Activated CD4-positive, alpha-beta memory T cell treated with anti-CD3 and anti-CD28 coated beads for 36 hours (primary cell): Measurements from ENCODE around the gene ACTL7B. TPM values are rescaled to one million over a fixed set of nuclear protein-coding genes. Genes with fewer than 3 reads are reported as not detected.

Source experiments
- CTCF ChIA-PET: fragments of 350-600 bp; sonication (Branson Sonifier 250); formaldehyde crosslinking; loops from one replicate; lab custom pipeline; 2021; ENCODE audit warnings: antibody characterized with exemption, inconsistent platforms; lab: Charles Lee
- POLR2A ChIA-PET: fragments of 350-600 bp; sonication (Branson Sonifier 250); formaldehyde crosslinking; loops from one replicate; lab custom pipeline; 2021; ENCODE audit warnings: antibody characterized with exemption; lab: Charles Lee
- DNase-seq: peaks from one replicate; pipeline ENCODE4 v3.0.0-alpha.2; 2020
- H3K27ac Mint-ChIP-seq: one replicate; pipeline ENCODE4 v1.8.0; 2021; ENCODE audit warnings: mixed read lengths
- H3K27me3 Mint-ChIP-seq: one replicate; pipeline ENCODE4 v1.8.0; 2021; ENCODE audit warnings: mixed read lengths
- H3K36me3 Mint-ChIP-seq: one replicate; pipeline ENCODE4 v1.8.0; 2021; ENCODE audit warnings: mixed read lengths
- H3K4me1 Mint-ChIP-seq: one replicate; pipeline ENCODE4 v1.8.0; 2021; ENCODE audit warnings: low read depth, mixed read lengths
- H3K4me3 Mint-ChIP-seq: one replicate; pipeline ENCODE4 v1.8.0; 2021; ENCODE audit warnings: mild to moderate bottlenecking, mixed read lengths
- H3K9me3 Mint-ChIP-seq: one replicate; pipeline ENCODE4 v1.8.0; 2021; ENCODE audit warnings: mixed read lengths
- intact Hi-C: fragments of 100-400 bp; cut with micrococcal nuclease; formaldehyde crosslinking; loops from one replicate; pipeline ENCODE4 v1.15.1; 2023
- total RNA-seq, 2 experiments: library from RNA; stranded (reverse); gene quantifications; one replicate each; pipeline ENCODE4 v1.2.3, GENCODE V29; 2021

ACTL7B gene
- total RNA-seq, 2 experiments from 2014 or later, result not detected

DNA sequence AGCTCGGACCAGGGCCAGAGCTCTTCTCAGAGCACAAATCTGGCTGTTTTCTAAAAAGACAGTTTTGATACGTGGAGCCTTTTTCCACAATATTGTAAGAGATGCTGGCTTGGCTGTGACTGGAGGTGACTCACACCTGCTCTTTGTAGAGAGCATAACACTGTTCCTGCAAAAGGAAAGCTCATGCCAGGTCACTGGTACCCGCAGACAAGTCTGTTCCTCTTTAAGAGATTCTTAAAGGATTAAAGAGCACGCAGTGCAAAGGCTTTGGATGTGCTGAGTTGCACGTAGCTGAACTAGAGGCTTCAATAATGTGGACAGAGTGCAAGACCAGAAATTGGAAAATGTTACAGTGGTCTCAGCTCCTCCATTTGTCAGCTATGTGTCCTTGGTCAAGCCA, 19.0 kb downstream of the ACTL7B start:
- intact Hi-C loops, result no loop called here
- no peaks in the 10 kb centered on the region for H3K36me3 Mint-ChIP-seq
- POLR2A ChIA-PET, result no interaction called here
- peaks cover 4% of the 10 kb centered on the region for H3K4me1 Mint-ChIP-seq
- H3K4me3 Mint-ChIP-seq, result no peak overlapping the region
- H3K9me3 Mint-ChIP-seq, result no peaks in the 10 kb centered on the region
- no peak overlapping the region for H3K27ac Mint-ChIP-seq
- H3K27me3 Mint-ChIP-seq, result peaks cover 4% of the 10 kb centered on the region
- DNase-seq, result no peak
- CTCF ChIA-PET, result interaction anchor here (1.2 kb wide), 1 partner anchor 8 kb away, joined by 3 read pairs; no protein-coding TSS in a partner anchor

DNA sequence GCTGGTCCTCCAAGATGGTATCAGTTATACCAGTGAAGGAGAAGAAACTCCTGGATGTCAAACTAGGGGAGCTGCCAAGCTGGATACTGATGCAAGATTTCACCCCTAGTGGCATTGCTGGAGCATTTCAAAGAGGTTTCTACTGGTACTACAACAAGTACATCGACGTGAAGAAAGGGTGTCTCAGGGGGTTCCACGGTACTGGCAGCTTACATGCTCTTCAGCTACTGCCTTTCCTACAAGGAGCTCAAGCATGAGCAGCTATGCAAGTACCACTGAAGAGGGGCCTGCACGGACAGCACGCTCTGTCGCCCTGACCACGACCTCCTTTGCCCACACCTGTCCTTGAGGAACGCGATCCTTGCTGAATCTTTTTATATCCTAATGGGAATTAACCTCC, 19.5 kb downstream of the ACTL7B start:
- Mint-ChIP-seq H3K36me3 (no peaks in the 10 kb centered on the region), H3K27ac (no peak overlapping the region), H3K4me1 (peaks cover 4% of the 10 kb centered on the region), H3K27me3 (peaks cover 4% of the 10 kb centered on the region), H3K9me3 (no peaks in the 10 kb centered on the region), H3K4me3 (no peak overlapping the region)
- intact Hi-C loops, result no loop called here
- ChIA-PET CTCF (interaction anchor here (1.2 kb wide), 1 partner anchor 8 kb away, joined by 3 read pairs; no protein-coding TSS in a partner anchor), POLR2A (no interaction called here)
- DNase-seq, result no peak

DNA sequence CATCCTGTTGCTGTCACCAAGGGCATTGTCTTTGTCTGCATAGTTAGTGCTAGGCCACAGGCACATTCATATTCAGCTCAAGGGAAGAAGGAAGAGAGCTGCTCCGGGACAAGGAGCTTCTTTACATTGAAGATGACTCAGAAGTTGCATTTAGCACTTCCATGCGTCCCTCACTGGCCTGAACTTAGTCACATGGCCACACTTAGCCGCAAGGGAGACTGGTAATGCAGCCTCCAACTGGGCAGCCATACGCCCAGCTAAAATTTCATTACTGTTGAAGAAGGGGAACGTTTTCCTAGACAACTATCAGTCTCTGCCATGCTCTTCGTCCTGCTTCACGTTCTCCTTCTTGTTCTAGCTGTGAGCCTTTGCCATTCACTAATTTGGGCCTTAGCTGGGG, 20.0 kb downstream of the ACTL7B start:
- DNase-seq, result no peak
- no peak overlapping the region for H3K4me3 Mint-ChIP-seq
- POLR2A ChIA-PET, result no interaction called here
- no peaks in the 10 kb centered on the region for H3K9me3 Mint-ChIP-seq
- H3K27me3 Mint-ChIP-seq, result peaks cover 4% of the 10 kb centered on the region
- CTCF ChIA-PET, result interaction anchor here (1.2 kb wide), 1 partner anchor 9 kb away, joined by 3 read pairs; no protein-coding TSS in a partner anchor
- intact Hi-C loops, result no loop called here
- H3K4me1 Mint-ChIP-seq, result peaks cover 4% of the 10 kb centered on the region
- no peak overlapping the region for H3K27ac Mint-ChIP-seq
- no peaks in the 10 kb centered on the region for H3K36me3 Mint-ChIP-seq

DNA sequence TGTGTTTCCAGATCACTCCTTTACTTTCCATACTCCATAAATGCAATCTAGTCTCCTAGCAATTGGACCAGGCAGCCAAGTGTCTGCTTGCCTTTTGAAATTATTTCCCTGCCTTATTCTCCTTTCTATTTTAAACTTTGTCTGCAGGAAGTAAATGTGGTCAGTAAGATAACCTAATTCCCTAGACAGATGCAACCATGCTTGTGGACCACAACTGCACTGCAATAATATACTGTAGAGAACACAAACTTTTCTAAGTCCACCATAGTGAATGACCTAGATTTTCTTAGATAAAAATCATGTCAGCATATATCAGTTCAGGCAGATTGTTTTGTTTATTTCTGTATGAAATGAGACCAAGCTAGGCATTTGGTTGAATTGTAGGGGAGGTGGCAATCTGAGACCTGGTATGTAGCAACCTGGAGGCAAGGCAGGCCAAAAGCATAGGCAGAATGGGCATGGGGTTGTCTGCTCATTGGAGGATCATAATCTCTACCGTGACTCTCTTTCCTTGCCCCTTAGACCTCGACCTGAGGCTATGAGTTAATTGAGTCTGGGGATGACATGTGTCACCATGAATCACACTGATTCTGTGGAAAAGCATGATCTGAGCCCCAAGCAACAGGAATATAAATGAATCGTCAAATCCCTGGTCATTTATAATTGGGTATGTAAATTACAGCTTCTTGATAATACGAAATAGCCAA, 20.7 kb downstream of the ACTL7B start:
- Mint-ChIP-seq H3K27me3 (peaks cover 6% of the 10 kb centered on the region), H3K36me3 (no peaks in the 10 kb centered on the region), H3K4me1 (peaks cover 9% of the 10 kb centered on the region), H3K27ac (no peak overlapping the region), H3K4me3 (no peak overlapping the region), H3K9me3 (no peaks in the 10 kb centered on the region)
- POLR2A ChIA-PET, result no interaction called here
- intact Hi-C loops, result no loop called here
- no peak for DNase-seq
- CTCF ChIA-PET, result no interaction called here

DNA sequence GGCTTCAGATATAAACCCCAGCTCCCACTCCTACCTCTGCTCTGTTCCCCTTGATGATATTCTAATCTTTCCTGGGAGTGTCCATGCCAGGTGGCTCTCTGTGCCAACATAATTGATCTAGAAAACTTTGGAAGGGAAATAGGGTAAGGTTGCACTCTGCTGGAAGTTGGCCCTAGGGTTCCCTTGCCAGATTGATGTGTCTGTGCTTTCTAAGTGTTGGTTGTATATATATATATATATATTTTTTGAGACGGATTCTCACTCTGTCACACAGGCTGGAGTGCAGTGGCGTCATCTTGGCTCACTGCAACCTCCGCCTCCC, 23.6 kb downstream of the ACTL7B start:
- Mint-ChIP-seq H3K4me1 (peaks cover 11% of the 10 kb centered on the region), H3K36me3 (no peaks in the 10 kb centered on the region)
- POLR2A ChIA-PET, result no interaction called here

DNA sequence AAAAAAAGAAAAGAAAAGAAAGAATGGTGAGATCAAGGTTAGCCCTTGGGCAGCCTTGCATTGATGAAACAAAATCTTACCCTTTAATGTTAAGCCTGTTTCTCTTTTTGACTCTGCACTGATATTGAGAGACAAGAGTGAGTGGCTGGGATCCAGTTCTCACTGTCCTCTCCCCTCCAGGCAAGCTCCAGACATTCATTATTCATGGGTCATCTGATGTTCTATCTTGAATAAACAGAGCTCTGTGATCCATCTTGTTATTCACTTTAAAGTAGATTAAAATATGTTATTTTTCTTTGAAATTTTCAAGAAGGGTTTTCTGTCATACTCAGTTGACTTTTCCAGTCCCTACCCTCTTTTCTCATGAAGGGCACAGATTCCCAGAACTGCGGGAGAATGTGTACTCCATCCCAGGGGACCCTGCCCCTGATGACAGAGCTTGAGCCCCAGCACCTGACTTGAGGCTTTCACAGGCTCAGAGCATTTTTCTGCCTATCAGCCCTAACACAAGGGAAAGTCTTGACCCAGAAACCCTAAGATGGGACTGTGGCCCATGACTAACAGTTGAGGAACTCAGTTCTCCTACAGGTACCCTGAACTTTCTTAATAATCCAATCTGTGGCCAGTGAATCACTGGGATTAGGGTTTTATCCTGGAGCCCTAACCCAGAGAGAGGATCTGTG, 24.1 kb downstream of the ACTL7B start:
- ChIA-PET POLR2A (no interaction called here), CTCF (no interaction called here)
- no peaks in the 10 kb centered on the region for H3K9me3 Mint-ChIP-seq
- peaks cover 11% of the 10 kb centered on the region for H3K4me1 Mint-ChIP-seq
- H3K4me3 Mint-ChIP-seq, result no peak overlapping the region
- intact Hi-C loops, result no loop called here
- H3K36me3 Mint-ChIP-seq, result no peaks in the 10 kb centered on the region
- H3K27me3 Mint-ChIP-seq, result peaks cover 3% of the 10 kb centered on the region
- no peak overlapping the region for H3K27ac Mint-ChIP-seq
- no peak for DNase-seq

More for the DNA sequence above, 23.6 kb downstream of the ACTL7B start:
- no peak overlapping the region for H3K27ac Mint-ChIP-seq
- intact Hi-C loops, result no loop called here
- H3K9me3 Mint-ChIP-seq, result no peaks in the 10 kb centered on the region
- CTCF ChIA-PET, result no interaction called here
- no peak overlapping the region for H3K4me3 Mint-ChIP-seq
- H3K27me3 Mint-ChIP-seq, result peaks cover 3% of the 10 kb centered on the region
- DNase-seq, result no peak

DNA sequence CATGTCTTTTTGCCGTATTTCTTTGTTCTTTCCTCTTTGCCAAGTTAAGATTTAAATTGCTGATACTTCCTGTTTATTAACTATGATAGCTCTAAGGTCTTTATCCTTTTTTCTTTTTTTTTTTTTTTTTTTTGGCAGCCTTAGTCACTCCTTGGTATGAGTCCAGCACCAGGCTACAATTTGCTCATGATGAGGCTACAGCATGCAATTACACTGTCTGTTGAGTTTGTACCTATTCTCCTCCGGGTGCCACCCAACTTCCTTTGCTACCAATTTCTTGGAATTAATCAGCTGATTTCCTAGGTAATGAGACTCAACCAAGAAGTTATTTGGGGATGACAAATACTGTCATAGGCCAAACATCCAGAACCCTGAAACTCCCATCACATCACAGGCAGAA, 25.5 kb downstream of the ACTL7B start:
- no peak overlapping the region for H3K27ac Mint-ChIP-seq
- H3K36me3 Mint-ChIP-seq, result no peaks in the 10 kb centered on the region
- ChIA-PET POLR2A (no interaction called here), CTCF (interaction anchor here (0.7 kb wide), 1 partner anchor 68 kb away, joined by 3 read pairs; no protein-coding TSS in a partner anchor)
- H3K27me3 Mint-ChIP-seq, result peaks cover 8% of the 10 kb centered on the region
- H3K9me3 Mint-ChIP-seq, result no peaks in the 10 kb centered on the region
- intact Hi-C loops, result no loop called here
- DNase-seq, result no peak
- no peak overlapping the region for H3K4me3 Mint-ChIP-seq
- H3K4me1 Mint-ChIP-seq, result peaks cover 11% of the 10 kb centered on the region

DNA sequence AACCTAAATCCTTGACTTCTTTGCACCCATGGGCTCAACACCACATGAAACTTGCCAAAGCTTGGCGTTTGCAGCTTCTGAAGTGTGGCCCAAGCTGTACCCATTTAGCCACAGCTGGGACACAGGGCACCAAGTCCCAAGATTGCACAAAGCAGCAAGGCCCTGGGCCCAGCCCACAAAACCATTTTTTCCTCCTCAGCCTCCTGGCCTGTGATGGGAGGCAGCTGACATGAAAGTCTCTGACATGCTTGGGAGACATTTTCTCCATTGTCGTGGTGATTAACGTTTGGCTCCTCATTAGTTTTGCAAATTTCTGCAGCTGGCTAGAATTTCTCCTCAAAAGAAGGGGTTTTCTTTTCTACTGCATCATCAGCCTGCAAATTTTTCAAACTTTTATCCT, 32.0 kb downstream of the ACTL7B start:
- peaks cover 10% of the 10 kb centered on the region for H3K27me3 Mint-ChIP-seq
- CTCF ChIA-PET, result no interaction called here

DNA sequence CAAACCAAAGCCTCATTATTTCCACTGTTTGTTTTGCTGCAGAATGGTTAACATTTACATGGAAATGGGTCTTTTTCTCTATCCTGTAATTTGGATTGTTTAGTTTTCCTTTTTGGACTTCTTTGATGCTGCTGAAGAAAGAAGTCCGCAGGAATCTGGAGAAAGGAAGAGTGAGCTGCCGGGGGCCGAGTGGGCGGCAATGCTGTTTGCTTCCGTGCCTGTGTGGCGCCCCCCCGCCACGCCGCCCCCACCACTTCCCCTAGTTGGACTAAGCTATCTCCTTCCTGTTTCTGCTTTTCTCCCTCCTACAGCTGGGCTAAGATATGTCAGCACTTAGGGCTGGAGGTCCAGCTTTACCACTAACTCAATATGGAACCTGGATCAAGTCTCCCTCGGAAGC, 39.7 kb downstream of the ACTL7B start:
- H3K9me3 Mint-ChIP-seq, result no peaks in the 10 kb centered on the region
- peaks cover 21% of the 10 kb centered on the region for H3K27me3 Mint-ChIP-seq
- H3K36me3 Mint-ChIP-seq, result no peaks in the 10 kb centered on the region
- POLR2A ChIA-PET, result no interaction called here
- no peak for DNase-seq
- intact Hi-C loops, result no loop called here
- no peak overlapping the region for H3K4me3 Mint-ChIP-seq
- CTCF ChIA-PET, result interaction anchor here (0.6 kb wide), 1 partner anchor 126 kb away, joined by 3 read pairs; no protein-coding TSS in a partner anchor
- H3K27ac Mint-ChIP-seq, result no peak overlapping the region
- H3K4me1 Mint-ChIP-seq, result no peaks in the 10 kb centered on the region

More for the DNA sequence above, 32.0 kb downstream of the ACTL7B start:
- Mint-ChIP-seq H3K27ac (no peak overlapping the region), H3K9me3 (peaks cover 19% of the 10 kb centered on the region), H3K4me3 (no peak overlapping the region), H3K36me3 (peaks cover 4% of the 10 kb centered on the region), H3K4me1 (no peaks in the 10 kb centered on the region)
- POLR2A ChIA-PET, result no interaction called here
- intact Hi-C loops, result no loop called here
- no peak for DNase-seq

DNA sequence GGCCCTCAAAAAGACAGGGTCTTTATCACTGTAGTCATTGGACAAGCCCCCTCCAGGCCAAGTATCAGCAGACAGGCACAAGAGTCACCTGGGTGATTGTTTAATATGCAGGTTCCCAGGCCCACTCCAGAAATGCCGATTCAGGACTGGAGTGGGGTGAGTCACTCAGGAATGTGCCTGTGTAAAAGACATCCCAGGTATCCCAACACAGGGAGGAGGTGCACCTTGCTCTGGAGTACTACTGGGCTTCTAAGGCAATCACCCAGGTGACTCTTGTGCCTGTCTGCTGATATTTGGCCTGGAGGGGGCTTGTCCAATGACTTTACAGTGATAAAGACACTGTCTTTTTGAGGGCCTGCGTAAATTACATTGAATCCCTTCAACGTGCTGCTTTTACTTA, 40.6 kb downstream of the ACTL7B start:
- Mint-ChIP-seq H3K36me3 (no peaks in the 10 kb centered on the region), H3K9me3 (no peaks in the 10 kb centered on the region), H3K27ac (no peak overlapping the region), H3K4me1 (no peaks in the 10 kb centered on the region), H3K27me3 (peaks cover 22% of the 10 kb centered on the region), H3K4me3 (no peak overlapping the region)
- no peak for DNase-seq
- intact Hi-C loops, result no loop called here
- POLR2A ChIA-PET, result no interaction called here
- CTCF ChIA-PET, result no interaction called here

DNA sequence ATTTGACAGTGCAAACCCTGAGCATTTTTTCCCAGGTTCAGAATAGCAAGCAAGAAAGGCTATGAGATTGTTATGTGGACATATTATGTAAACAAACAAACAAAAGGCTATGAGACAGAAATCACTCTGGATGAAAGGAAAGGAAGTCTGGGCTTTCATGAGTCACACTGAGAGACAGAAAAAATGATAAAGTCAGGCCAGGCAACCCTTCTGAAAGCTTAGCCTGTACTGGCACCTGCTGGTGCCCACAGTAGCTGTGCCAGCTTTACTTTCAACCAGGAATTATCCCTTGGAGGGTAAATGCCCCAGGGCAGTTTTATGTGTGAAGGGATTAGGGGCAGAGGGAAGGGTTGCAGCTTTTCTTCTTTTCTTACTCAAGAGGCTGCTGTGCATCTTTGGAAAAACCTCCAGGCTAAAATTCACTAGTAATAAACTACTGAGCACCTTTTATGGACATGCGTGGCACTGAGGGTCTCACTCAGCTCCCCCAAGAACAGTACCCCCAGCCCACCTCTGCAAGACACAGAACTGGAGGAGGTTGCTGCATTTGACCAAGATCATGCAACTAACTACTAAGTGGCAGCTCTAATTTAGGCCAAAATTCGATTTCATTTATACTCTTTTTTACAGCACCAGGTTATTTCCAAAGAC, 41.7 kb downstream of the ACTL7B start:
- POLR2A ChIA-PET, result no interaction called here
- Mint-ChIP-seq H3K27me3 (peaks cover 22% of the 10 kb centered on the region), H3K27ac (no peak overlapping the region), H3K4me1 (no peaks in the 10 kb centered on the region), H3K4me3 (no peak overlapping the region), H3K9me3 (no peaks in the 10 kb centered on the region), H3K36me3 (no peaks in the 10 kb centered on the region)
- CTCF ChIA-PET, result no interaction called here
- intact Hi-C loops, result no loop called here
- DNase-seq, result no peak

DNA sequence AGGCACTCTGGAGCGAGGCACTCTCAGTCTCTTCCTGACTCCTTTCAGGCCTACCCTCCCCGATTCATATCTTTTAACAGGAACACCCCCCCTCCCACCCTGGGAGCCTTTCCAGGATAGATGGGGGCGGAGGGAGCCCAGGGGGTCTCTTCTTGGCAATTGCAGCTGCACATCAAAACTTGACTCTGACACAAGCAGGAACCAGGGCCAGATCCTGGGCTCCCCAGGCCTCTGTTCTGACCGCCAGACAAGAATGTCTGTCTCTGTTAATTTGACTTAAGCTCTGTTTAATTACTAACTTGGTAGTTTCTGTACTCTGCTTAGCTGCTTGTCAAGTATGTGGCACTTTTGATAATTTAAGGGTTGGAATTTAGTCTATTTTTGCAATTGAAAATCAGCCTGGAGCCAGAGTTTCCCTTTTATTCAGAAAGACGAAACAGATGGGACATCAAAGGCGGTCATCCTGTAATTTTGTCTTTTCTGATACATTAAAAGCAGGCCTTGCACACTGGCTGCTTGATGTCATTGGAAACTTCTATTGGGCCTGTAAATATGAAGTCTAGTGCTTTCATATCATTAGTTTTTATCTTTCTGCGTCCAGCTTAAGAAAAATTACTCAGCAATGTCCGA, 43.3 kb downstream of the ACTL7B start:
- Mint-ChIP-seq H3K27me3 (peaks cover 19% of the 10 kb centered on the region), H3K4me1 (no peaks in the 10 kb centered on the region), H3K36me3 (no peaks in the 10 kb centered on the region), H3K9me3 (no peaks in the 10 kb centered on the region), H3K4me3 (no peak overlapping the region), H3K27ac (no peak overlapping the region)
- ChIA-PET CTCF (no interaction called here), POLR2A (no interaction called here)
- DNase-seq, result no peak
- intact Hi-C loops, result no loop called here
